ENCODE data around the gene C6orf89.

DNA sequence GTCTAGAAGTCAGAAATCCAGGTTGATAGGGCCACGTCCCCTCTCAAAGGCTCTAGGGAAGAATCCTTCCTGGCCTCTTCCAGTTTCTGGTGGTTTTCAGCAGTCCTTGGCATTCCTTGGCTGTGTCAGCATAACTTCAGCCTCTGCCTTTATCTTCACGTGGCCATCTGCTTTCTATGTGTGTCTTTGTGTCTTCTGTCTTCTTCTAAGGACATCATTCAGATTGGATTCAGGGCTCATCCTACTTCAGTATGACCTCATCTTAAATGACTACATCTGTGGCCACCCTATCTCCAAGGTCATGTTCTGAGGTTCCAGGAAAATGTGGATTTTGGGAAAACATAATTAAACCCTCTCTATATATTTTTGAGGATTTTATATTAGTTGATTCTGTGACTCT, 23.0 kb downstream of the C6orf89 start:
- TF ChIP-seq POLR2A (IDR thresholded peaks at IDR 0.05; ENCODE audit: low read depth, low read length): no peak
- no peak for TF ChIP-seq TAF1 (IDR thresholded peaks at IDR 0.05; ENCODE audit: low read depth, low read length)
- no peak for TF ChIP-seq POLR2AphosphoS5 (IDR thresholded peaks at IDR 0.05; ENCODE audit: low read depth, low read length)
- no peak for TF ChIP-seq POU2F2 (IDR thresholded peaks at IDR 0.05; ENCODE audit: low read depth, low read length)
- TF ChIP-seq SPI1 (IDR thresholded peaks at IDR 0.05; ENCODE audit: low read depth, low read length): no peak
- TF ChIP-seq PAX5 (IDR thresholded peaks at IDR 0.05; ENCODE audit: insufficient read depth, low read length, severe bottlenecking): no peak
